Measurements from ENCODE around the gene ACKR3. TPM values are rescaled to one million over a fixed set of nuclear protein-coding genes. Genes with fewer than 3 reads are reported as not detected.

The ACKR3 gene
- total and polyA plus RNA-seq, 10 of the 15 experiments (the other 5 are each of a cell fraction or from before 2014, with no cell fraction given): 3.0 to 154 (median 6.4) TPM

DNA sequence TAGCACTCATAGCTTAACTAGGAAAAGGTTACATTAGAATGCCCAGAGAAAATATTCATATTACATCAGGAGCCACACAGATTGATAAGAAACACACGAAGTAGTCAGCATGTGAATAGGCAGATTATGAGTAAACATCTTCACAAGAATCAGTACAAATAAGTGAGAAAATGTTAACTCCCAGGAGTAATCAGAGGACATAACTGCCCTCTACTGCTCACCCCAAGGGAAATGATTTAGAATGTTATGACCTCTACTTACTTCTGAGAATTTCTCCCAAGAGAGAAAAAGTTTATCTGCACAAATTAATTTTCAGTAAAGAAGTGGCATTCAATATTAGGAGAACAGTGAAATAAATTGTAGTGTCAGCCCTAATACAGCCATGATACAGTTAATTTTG is 39.1 kb upstream of the ACKR3 start (continued):
- TF ChIP-seq, protein P1, sequence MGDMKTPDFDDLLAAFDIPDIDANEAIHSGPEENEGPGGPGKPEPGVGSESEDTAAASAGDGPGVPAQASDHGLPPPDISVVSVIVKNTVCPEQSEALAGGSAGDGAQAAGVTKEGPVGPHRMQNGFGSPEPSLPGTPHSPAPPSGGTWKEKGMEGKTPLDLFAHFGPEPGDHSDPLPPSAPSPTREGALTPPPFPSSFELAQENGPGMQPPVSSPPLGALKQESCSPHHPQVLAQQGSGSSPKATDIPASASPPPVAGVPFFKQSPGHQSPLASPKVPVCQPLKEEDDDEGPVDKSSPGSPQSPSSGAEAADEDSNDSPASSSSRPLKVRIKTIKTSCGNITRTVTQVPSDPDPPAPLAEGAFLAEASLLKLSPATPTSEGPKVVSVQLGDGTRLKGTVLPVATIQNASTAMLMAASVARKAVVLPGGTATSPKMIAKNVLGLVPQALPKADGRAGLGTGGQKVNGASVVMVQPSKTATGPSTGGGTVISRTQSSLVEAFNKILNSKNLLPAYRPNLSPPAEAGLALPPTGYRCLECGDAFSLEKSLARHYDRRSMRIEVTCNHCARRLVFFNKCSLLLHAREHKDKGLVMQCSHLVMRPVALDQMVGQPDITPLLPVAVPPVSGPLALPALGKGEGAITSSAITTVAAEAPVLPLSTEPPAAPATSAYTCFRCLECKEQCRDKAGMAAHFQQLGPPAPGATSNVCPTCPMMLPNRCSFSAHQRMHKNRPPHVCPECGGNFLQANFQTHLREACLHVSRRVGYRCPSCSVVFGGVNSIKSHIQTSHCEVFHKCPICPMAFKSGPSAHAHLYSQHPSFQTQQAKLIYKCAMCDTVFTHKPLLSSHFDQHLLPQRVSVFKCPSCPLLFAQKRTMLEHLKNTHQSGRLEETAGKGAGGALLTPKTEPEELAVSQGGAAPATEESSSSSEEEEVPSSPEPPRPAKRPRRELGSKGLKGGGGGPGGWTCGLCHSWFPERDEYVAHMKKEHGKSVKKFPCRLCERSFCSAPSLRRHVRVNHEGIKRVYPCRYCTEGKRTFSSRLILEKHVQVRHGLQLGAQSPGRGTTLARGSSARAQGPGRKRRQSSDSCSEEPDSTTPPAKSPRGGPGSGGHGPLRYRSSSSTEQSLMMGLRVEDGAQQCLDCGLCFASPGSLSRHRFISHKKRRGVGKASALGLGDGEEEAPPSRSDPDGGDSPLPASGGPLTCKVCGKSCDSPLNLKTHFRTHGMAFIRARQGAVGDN (IDR thresholded peaks at IDR 0.05): 0 out of 2 replicates have a peak, but pooled peaks have one; percentile 38
- TF ChIP-seq CUX1 (IDR thresholded peaks at IDR 0.05; ENCODE audit: insufficient replicate concordance, low read depth, low read length): peak; percentile 70
